ENCODE results near the gene HDAC1. TPM values are rescaled to one million over a fixed set of nuclear protein-coding genes. Genes with fewer than 3 reads are reported as not detected.
"Not testable (repeated sequence)": the region's sequence is repeated elsewhere in the genome, so short reads cannot be mapped to it uniquely, and the experiment has no call there.

HDAC1 gene
- total RNA-seq, 1 experiment from 2014 or later: 35.6 TPM

GRCh38 chr1:32341971-32342370 lies 50.1 kb downstream of the HDAC1 start:
- no peak for DNase-seq (ENCODE audit: extremely low read depth, low read depth)

GRCh38 chr1:32342704-32343103 lies 50.8 kb downstream of the HDAC1 start:
- no peak for DNase-seq (ENCODE audit: extremely low read depth, low read depth)

DNA sequence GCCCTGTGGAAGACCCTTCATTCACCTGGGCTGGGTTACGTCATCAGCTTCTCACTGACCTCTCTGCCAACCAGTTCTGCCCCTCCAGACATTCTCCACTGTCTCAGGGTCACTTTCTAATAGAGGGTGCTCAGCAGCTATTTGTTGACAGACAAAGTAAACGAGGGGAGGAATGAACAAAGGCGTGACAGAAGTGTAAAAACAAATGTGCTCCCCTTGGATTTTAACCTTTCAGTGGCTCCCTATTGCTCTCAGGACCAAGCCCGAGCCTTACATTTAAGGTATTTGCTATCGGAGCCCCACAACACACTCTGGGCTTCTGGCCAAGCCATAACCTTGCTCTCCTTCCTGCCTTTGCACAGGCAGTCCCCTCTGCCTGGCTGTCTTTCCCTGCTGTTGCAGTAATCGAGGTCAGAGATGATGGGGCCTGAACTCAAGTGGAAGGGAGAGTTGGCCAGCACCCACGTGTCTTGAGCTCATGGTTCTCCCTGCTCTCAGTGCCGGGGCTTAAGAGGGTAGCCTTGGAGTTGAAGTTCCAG lies 53.5 kb downstream of the HDAC1 start:
- DNase-seq (ENCODE audit: extremely low read depth, low read depth): no peak

DNA sequence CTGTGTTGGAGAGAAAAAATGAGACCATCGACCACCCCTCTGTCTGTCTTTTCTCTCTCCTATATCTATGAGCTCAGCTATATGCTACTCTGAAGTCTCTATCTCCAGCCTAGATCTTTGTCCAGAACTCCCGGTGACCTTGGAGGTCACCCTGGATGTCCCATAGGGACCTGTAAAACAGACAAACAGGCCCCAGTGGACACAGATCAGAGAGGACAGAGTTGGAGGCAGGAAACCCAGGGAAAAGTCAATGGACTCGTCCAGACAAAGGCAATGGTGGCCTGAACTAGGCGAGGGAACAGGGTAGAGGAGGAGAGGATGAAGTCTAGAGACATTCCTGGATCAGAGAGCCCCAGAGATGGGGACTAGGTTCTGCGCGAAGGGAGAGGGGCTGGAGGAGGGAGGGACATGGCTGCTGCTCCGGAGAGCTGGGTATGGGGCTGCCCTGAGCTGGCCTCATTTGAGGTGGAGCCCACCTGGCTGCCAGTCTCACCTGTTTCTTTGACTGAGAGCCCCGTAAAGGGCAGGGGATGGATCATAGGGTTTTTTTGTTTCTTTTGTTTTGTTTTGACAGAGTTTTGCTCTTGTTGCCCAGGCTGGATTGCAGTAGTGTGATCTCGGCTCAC lies 54.8 kb downstream of the HDAC1 start:
- no peak for DNase-seq (ENCODE audit: extremely low read depth, low read depth)

DNA sequence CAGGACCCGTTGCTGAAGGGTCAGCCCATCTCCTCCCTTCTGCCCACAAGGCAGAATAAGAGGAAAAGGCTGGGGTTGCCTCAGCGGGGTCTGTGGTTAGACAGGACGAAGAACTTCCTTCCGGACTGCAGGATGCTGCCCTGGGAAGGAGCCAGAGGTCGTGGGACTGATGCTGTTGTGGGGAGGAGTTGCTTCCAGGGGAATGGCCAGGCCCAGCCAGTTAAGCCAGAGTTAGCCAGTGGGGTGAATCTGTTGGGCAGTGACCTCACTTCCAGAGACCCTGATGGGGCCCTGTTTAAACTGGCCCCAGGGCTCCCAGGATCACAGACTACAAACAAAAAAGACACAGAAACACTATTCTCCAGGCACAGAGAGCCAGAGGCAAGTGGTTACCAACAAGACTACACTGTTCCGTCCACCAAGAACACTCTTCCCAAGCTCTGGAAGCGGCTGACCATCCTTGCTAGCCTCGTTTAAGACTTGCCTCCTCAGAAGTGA lies 57.4 kb downstream of the HDAC1 start:
- no peak for DNase-seq (ENCODE audit: extremely low read depth, low read depth)

GRCh38 chr1:32350785-32351398 lies 59.0 kb downstream of the HDAC1 start:
- peak; percentile 47 for DNase-seq (ENCODE audit: extremely low read depth, low read depth)

GRCh38 chr1:32351399-32352238 lies 59.7 kb downstream of the HDAC1 start:
- peak; percentile 88 for DNase-seq (ENCODE audit: extremely low read depth, low read depth)

- DNase-seq (ENCODE audit: extremely low read depth, low read depth): no peak
Measured at GRCh38 chr1:32352239-32352745, 60.4 kb downstream of the HDAC1 start.

- DNase-seq (ENCODE audit: extremely low read depth, low read depth): no peak
Measured at GRCh38 chr1:32352831-32353383, 61.0 kb downstream of the HDAC1 start.

GRCh38 chr1:32353431-32353830 lies 61.5 kb downstream of the HDAC1 start:
- no peak for DNase-seq (ENCODE audit: extremely low read depth, low read depth)

GRCh38 chr1:32353886-32354570 lies 62.1 kb downstream of the HDAC1 start:
- DNase-seq (ENCODE audit: extremely low read depth, low read depth): no peak

- not testable (repeated sequence) for DNase-seq (ENCODE audit: extremely low read depth, low read depth)
Measured at GRCh38 chr1:32355778-32356177, 63.9 kb downstream of the HDAC1 start.

DNA sequence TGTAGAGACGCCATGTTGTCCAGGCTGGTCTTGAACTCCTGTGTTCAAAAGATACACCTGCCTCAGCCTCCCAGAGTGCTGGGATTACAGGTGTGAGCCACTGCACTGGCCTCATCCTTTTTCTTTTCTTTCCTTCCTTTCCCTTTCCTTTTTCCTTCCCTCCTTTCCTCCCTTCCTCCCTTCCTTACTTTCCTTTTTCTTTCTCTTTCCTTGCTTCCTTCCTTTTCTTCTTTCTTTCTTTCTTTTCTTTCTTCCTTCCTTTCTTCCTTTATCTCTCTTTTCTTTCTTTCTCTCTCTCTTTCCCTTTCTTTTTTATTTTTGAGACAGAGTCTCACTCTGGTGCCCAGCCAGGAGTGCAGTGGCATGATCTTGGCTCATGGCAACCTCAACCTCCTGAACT lies 64.6 kb downstream of the HDAC1 start:
- DNase-seq (ENCODE audit: extremely low read depth, low read depth): no peak

GRCh38 chr1:32357614-32358013 lies 65.7 kb downstream of the HDAC1 start:
- DNase-seq (ENCODE audit: extremely low read depth, low read depth): no peak

DNA sequence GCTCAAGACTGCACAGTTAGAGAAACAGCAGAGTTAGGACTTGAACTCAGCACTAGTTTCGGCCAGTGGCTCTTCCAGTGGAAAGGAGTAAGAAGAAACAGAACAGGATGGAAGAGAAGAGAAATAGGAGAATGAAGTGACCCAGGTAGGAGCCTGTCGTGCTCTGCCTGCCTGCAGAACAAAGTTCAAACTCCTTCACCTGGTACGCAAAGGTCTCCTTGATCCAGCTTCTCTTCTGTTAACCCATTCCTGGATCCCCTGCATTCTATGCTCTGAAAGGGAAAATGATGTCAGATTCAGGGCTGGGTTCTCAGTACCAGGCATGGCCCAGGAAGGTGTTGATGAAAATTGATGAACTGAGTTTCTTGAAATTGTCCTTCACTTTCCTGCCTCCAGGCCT lies 66.6 kb downstream of the HDAC1 start:
- DNase-seq (ENCODE audit: extremely low read depth, low read depth): no peak

- no peak for DNase-seq (ENCODE audit: extremely low read depth, low read depth)
Measured at GRCh38 chr1:32361308-32361673, 69.4 kb downstream of the HDAC1 start.

GRCh38 chr1:32361674-32362473 lies 70.0 kb downstream of the HDAC1 start:
- DNase-seq (ENCODE audit: extremely low read depth, low read depth): no peak

- DNase-seq (ENCODE audit: extremely low read depth, low read depth): no peak
Measured at GRCh38 chr1:32362474-32363313, 70.8 kb downstream of the HDAC1 start, which contains the start of the genes FAM229A and TSSK3. TSS of gene FAM229A (minus strand) at chr1:32362485. CDS start at chr1:32362091, 394 bp downstream. TSS of gene TSSK3 (plus strand) at chr1:32362539. CDS start at chr1:32362702, 163 bp downstream.
